GM23338 (cell line): Measurements from ENCODE around the gene PCDH17.

Source experiments
- CREB1 ChIP-seq: fragments of 250-450 bp; sonication (Bioruptor Pico); IDR thresholded peaks from 2 replicates; pipeline ENCODE4 v1.5.0; 2020; ENCODE audit warnings: low read depth, mild to moderate bottlenecking, moderate library complexity
- EZH2 ChIP-seq: fragments of 200-600 bp; sonication (generic); IDR thresholded peaks from one replicate; pipeline ENCODE4 v1.8.0; 2017; ENCODE audit warnings: antibody characterized with exemption, mild to moderate bottlenecking, low read depth; ENCODE audit not compliant: unreplicated experiment
- JUNB ChIP-seq: IDR thresholded peaks from one replicate; pipeline ENCODE4 v1.6.1; 2016; ENCODE audit warnings: antibody characterized with exemption; ENCODE audit not compliant: unreplicated experiment
- TF ChIP-seq, protein P1 (sequence below), 2 experiments: fragments of 200-600 bp in 1 of 2; sonication (generic) in 1 of 2; conservative IDR thresholded peaks; 2 replicates each; pipeline versions ENCODE4 v1.5.1 to v1.6.1; 2016 to 2017; ENCODE audit warnings: antibody characterized with exemption in 2 of 2, low read depth in 2 of 2, mild to moderate bottlenecking in 2 of 2, moderate library complexity in 1 of 2

DNA sequence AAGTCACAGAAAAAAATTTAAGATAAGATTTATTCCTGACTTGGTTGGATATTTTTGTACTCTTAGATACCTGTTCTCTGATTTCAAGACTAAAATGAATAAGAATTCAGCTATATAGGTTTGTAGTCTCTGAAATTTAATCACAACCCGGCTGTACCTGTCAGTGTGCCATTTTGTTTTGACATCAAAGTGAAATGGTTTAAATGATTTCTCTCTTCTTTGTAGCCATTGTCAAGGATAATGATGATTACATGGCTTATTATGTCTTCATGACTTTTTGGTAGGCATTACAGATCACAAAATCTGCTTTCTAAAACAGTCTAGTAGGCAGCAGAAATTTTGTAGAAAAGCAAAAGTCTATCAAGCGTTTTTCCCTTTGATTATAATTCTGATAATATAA is 72.5 kb downstream of the PCDH17 start:
- TF ChIP-seq EZH2 (no peak), JUNB (no peak), CREB1 (CRISPR knock-in tag) (no peak)
- TF ChIP-seq, protein P1, sequence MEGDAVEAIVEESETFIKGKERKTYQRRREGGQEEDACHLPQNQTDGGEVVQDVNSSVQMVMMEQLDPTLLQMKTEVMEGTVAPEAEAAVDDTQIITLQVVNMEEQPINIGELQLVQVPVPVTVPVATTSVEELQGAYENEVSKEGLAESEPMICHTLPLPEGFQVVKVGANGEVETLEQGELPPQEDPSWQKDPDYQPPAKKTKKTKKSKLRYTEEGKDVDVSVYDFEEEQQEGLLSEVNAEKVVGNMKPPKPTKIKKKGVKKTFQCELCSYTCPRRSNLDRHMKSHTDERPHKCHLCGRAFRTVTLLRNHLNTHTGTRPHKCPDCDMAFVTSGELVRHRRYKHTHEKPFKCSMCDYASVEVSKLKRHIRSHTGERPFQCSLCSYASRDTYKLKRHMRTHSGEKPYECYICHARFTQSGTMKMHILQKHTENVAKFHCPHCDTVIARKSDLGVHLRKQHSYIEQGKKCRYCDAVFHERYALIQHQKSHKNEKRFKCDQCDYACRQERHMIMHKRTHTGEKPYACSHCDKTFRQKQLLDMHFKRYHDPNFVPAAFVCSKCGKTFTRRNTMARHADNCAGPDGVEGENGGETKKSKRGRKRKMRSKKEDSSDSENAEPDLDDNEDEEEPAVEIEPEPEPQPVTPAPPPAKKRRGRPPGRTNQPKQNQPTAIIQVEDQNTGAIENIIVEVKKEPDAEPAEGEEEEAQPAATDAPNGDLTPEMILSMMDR (conservative IDR thresholded peaks at IDR 0.05; ENCODE audit: low read depth in 2 of 2), result no peak
